ENCODE data around the gene TLR10.

TLR10 gene

DNA sequence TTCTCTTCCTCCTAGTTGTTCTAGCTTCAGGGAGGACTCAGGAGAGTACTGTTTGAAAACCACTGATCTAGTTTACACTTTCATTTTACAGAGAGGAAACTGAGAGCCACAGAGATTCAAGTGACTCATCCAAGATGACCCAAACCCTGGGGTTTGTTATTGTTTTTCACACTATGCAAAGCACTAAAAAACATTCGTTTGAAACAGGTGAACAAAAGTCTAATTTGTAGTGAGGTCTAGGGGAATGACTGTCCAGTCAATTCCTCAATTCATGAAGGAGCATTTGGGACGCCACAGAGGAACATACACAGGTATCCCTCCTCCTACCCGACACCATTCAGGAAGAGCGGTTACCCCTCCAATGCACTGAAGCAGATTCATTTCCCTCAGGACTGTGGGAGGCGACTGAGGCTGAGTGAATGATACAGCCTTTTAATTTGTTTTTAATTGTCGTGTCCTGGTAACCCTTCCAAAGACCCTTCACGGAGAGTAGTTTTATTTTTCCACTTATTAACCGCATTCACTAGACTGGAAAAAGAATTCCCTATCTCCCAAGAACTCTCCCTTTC, 30.3 kb downstream of the TLR10 start:
- Histone ChIP-seq H4K20me1 (ENCODE audit: insufficient read depth, low read length) (no peaks in the 10 kb centered on the region), H3K4me1 (ENCODE audit: low read length) (peaks cover 15% of the 10 kb centered on the region), H3F3A (ENCODE audit: insufficient read depth, low read length) (peaks cover 17% of the 10 kb centered on the region), H3K9me2 (replicated peaks; ENCODE audit: insufficient read depth, low read length) (no peaks in the 10 kb centered on the region), H3K9me3 (replicated peaks; ENCODE audit: insufficient read depth, low read length) (no peaks in the 10 kb centered on the region), H3K4me3 (ENCODE audit: low read length) (peak overlapping the region; percentile 28; the same call in 1 of the 2 replicates), H3K79me2 (ENCODE audit: low read length) (no peaks in the 10 kb centered on the region), H2AFZ (ENCODE audit: low read length) (peak overlapping the region; percentile 6; the same call in 1 of the 2 replicates), H3K27ac (ENCODE audit: low read length) (peak overlapping the region; percentile 54; the same call in 1 of the 2 replicates), H3K4me2 (ENCODE audit: low read depth, low read length) (peak overlapping the region; percentile 67), H3K27me3 (replicated peaks; ENCODE audit: insufficient read depth, low read length) (no peaks in the 10 kb centered on the region), H3K9ac (ENCODE audit: low read length) (peak overlapping the region; percentile 4; the same call in 1 of the 2 replicates), H3K36me3 (replicated peaks; ENCODE audit: insufficient read depth, low read length) (no peaks in the 10 kb centered on the region)
- DNase-seq = peak; percentile 78
- TF ChIP-seq CTCF (IDR thresholded peaks at IDR 0.05; ENCODE audit: low read length) = no peak
- no peak for TF ChIP-seq EZH2 (optimal IDR thresholded peaks at IDR 0.05; ENCODE audit: low read depth, low read length)
- no peak for TF ChIP-seq EZH2phosphoT487 (IDR thresholded peaks at IDR 0.05; ENCODE audit: low read length)

- peak overlapping the region; percentile 67 for H3K4me2 ChIP-seq (ENCODE audit: low read depth, low read length)
- 0 out of 2 replicates have a peak overlapping the region, but pooled peaks have one; percentile 4 for H3K9ac ChIP-seq (ENCODE audit: low read length)
- H3K27me3 ChIP-seq (replicated peaks; ENCODE audit: insufficient read depth, low read length) = no peaks in the 10 kb centered on the region
- H3K9me3 ChIP-seq (replicated peaks; ENCODE audit: insufficient read depth, low read length) = no peaks in the 10 kb centered on the region
- peaks cover 17% of the 10 kb centered on the region for H3F3A ChIP-seq (ENCODE audit: insufficient read depth, low read length)
- no peaks in the 10 kb centered on the region for H4K20me1 ChIP-seq (ENCODE audit: insufficient read depth, low read length)
- peaks cover 15% of the 10 kb centered on the region for H3K4me1 ChIP-seq (ENCODE audit: low read length)
- H3K79me2 ChIP-seq (ENCODE audit: low read length) = no peaks in the 10 kb centered on the region
- no peaks in the 10 kb centered on the region for H3K9me2 ChIP-seq (replicated peaks; ENCODE audit: insufficient read depth, low read length)
- peak; percentile 62 for DNase-seq
- H3K27ac ChIP-seq (ENCODE audit: low read length) = peak overlapping the region; percentile 54; the same call in 1 of the 2 replicates
- H2AFZ ChIP-seq (ENCODE audit: low read length) = peak overlapping the region; percentile 6; the same call in 1 of the 2 replicates
- TF ChIP-seq EZH2 (optimal IDR thresholded peaks at IDR 0.05; ENCODE audit: low read depth, low read length) = no peak
- no peak for TF ChIP-seq CTCF (IDR thresholded peaks at IDR 0.05; ENCODE audit: low read length)
- no peak for TF ChIP-seq EZH2phosphoT487 (IDR thresholded peaks at IDR 0.05; ENCODE audit: low read length)
- peak overlapping the region; percentile 28; the same call in 1 of the 2 replicates for H3K4me3 ChIP-seq (ENCODE audit: low read length)
- no peaks in the 10 kb centered on the region for H3K36me3 ChIP-seq (replicated peaks; ENCODE audit: insufficient read depth, low read length)
Measured at GRCh38 chr4:38751341-38752010, 31.3 kb downstream of the TLR10 start.

DNA sequence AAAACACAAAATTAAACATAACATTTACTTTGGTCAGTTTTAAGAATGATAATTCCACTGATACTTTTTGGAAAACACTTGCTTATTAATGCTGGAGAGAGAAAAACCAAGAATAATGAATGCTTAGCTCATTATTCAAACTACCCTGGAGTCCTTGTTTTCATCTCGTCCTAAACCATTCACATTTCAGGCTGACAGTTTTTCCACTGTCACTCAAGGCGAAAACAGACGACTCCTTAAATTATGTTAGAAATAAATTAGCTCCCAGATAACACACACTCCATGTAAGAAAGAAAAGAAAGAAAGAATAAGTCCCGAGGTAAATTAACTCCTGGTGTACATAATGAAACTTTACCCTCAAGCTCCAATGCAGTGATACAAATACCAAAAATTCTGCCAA, 33.5 kb downstream of the TLR10 start:
- Histone ChIP-seq H3K36me3 (replicated peaks; ENCODE audit: insufficient read depth, low read length) (no peaks in the 10 kb centered on the region), H3K9me3 (replicated peaks; ENCODE audit: insufficient read depth, low read length) (no peaks in the 10 kb centered on the region), H3K4me1 (ENCODE audit: low read length) (peaks cover 15% of the 10 kb centered on the region), H3K4me3 (ENCODE audit: low read length) (no peak overlapping the region), H3K27me3 (replicated peaks; ENCODE audit: insufficient read depth, low read length) (no peaks in the 10 kb centered on the region), H4K20me1 (ENCODE audit: insufficient read depth, low read length) (no peaks in the 10 kb centered on the region), H3K9ac (ENCODE audit: low read length) (no peak overlapping the region), H3K27ac (ENCODE audit: low read length) (no peak overlapping the region), H2AFZ (ENCODE audit: low read length) (no peak overlapping the region), H3F3A (ENCODE audit: insufficient read depth, low read length) (peaks cover 17% of the 10 kb centered on the region), H3K79me2 (ENCODE audit: low read length) (no peaks in the 10 kb centered on the region), H3K9me2 (replicated peaks; ENCODE audit: insufficient read depth, low read length) (no peaks in the 10 kb centered on the region), H3K4me2 (ENCODE audit: low read depth, low read length) (no peak overlapping the region)
- TF ChIP-seq EZH2phosphoT487 (IDR thresholded peaks at IDR 0.05; ENCODE audit: low read length) (no peak), CTCF (IDR thresholded peaks at IDR 0.05; ENCODE audit: low read length) (no peak), EZH2 (optimal IDR thresholded peaks at IDR 0.05; ENCODE audit: low read depth, low read length) (no peak)
- no peak for DNase-seq
